Astrocyte (in vitro differentiated cells and primary cell): ENCODE measurements around the gene SART3. TPM values are rescaled to one million over a fixed set of nuclear protein-coding genes. Genes with fewer than 3 reads are reported as not detected.

Experiments used
- DNase-seq: peaks from one replicate; pipeline ENCODE4 v3.0.0-alpha.2; 2010; ENCODE audit warnings: low read depth
- FAIRE-seq: peaks from 2 replicates; lab custom pipeline; 2011; peaks lifted over from hg19 to GRCh38; lab: Jason Lieb, UNC
- H2AFZ ChIP-seq: 2 replicates; pipeline ENCODE4 v1.6.0; 2012; ENCODE audit warnings: low read depth, low read length, inconsistent platforms
- H3K27ac ChIP-seq: 2 replicates; pipeline ENCODE4 v1.5.1; 2011; ENCODE audit warnings: low read depth, low read length, inconsistent platforms
- H3K27me3 ChIP-seq: 2 replicates; pipeline ENCODE4 v1.6.0; 2011; ENCODE audit warnings: low read length, inconsistent platforms; ENCODE audit not compliant: insufficient read depth
- H3K36me3 ChIP-seq: 2 replicates; pipeline ENCODE4 v1.5.1; 2011; ENCODE audit warnings: low read length, inconsistent platforms; ENCODE audit not compliant: insufficient read depth
- H3K4me1 ChIP-seq: 2 replicates; pipeline ENCODE4 v1.5.1; 2011; ENCODE audit warnings: low read length, inconsistent platforms; ENCODE audit not compliant: insufficient read depth
- H3K4me2 ChIP-seq: 2 replicates; pipeline ENCODE4 v1.6.0; 2012; ENCODE audit warnings: low read length, inconsistent platforms
- H3K4me3 ChIP-seq: 2 replicates; pipeline ENCODE4 v1.5.1; 2011; ENCODE audit warnings: low read depth, mild to moderate bottlenecking, low read length, inconsistent platforms; ENCODE audit not compliant: insufficient read depth
- H3K79me2 ChIP-seq: 2 replicates; pipeline ENCODE4 v1.6.0; 2012; ENCODE audit warnings: mild to moderate bottlenecking, low read length, inconsistent platforms; ENCODE audit not compliant: insufficient read depth
- H3K9ac ChIP-seq: 2 replicates; pipeline ENCODE4 v1.6.0; 2012; ENCODE audit warnings: mild to moderate bottlenecking, low read length, inconsistent platforms
- H3K9me3 ChIP-seq: 2 replicates; pipeline ENCODE4 v1.5.1; 2012; ENCODE audit warnings: low read depth, mild to moderate bottlenecking, low read length, inconsistent platforms; ENCODE audit not compliant: insufficient read depth
- H4K20me1 ChIP-seq: 2 replicates; pipeline ENCODE4 v1.6.0; 2012; ENCODE audit warnings: low read length, inconsistent platforms; ENCODE audit not compliant: insufficient read depth
- H3K27ac Mint-ChIP-seq: one replicate; pipeline ENCODE4 v1.8.0; 2021; ENCODE audit warnings: mild to moderate bottlenecking, mixed read lengths; ENCODE audit not compliant: unreplicated experiment
- H3K27me3 Mint-ChIP-seq: one replicate; pipeline ENCODE4 v1.8.0; 2021; ENCODE audit warnings: low read depth, mixed read lengths; ENCODE audit not compliant: unreplicated experiment
- H3K36me3 Mint-ChIP-seq: one replicate; pipeline ENCODE4 v1.8.0; 2021; ENCODE audit warnings: low read depth, mixed read lengths; ENCODE audit not compliant: unreplicated experiment
- H3K4me1 Mint-ChIP-seq: one replicate; pipeline ENCODE4 v1.8.0; 2021; ENCODE audit warnings: low read depth, mixed read lengths; ENCODE audit not compliant: unreplicated experiment
- H3K4me3 Mint-ChIP-seq: one replicate; pipeline ENCODE4 v1.8.0; 2021; ENCODE audit warnings: mild to moderate bottlenecking, moderate library complexity, mixed read lengths; ENCODE audit not compliant: unreplicated experiment
- H3K9me3 Mint-ChIP-seq: one replicate; pipeline ENCODE4 v1.8.0; 2021; ENCODE audit warnings: mild to moderate bottlenecking, mixed read lengths; ENCODE audit not compliant: unreplicated experiment
- CTCF ChIP-seq: IDR thresholded peaks from 2 replicates; pipeline ENCODE4 v1.5.1; 2011; ENCODE audit warnings: low read depth, mild to moderate bottlenecking, inconsistent platforms, low read length, moderate library complexity; ENCODE audit not compliant: insufficient read depth
- EZH2 ChIP-seq: IDR thresholded peaks from 2 replicates; pipeline ENCODE4 v1.6.1; 2012; ENCODE audit warnings: mild to moderate bottlenecking, low read length, inconsistent platforms; ENCODE audit not compliant: insufficient read depth
- total RNA-seq: library from RNA; stranded (reverse); gene quantifications from 2 replicates; pipeline ENCODE4 v1.2.1, GENCODE V29; 2021

SART3 gene
- total RNA-seq, 1 donor from 2014 or later = 48.4 TPM

- Mint-ChIP-seq H3K4me1 (peaks cover 10% of the 10 kb centered on the region), H3K9me3 (peaks cover 3% of the 10 kb centered on the region), H3K27me3 (no peaks in the 10 kb centered on the region), H3K36me3 (peaks cover 5% of the 10 kb centered on the region), H3K27ac (peak overlapping the region; percentile 41), H3K4me3 (no peak overlapping the region)
- H3K4me2 ChIP-seq = no peak overlapping the region
- no peak overlapping the region for H3K27ac ChIP-seq
- TF ChIP-seq EZH2 = no peak
- TF ChIP-seq CTCF = peak; percentile 49
- H3K27me3 ChIP-seq = no peaks in the 10 kb centered on the region
- no peaks in the 10 kb centered on the region for H4K20me1 ChIP-seq
- H3K9me3 ChIP-seq = no peaks in the 10 kb centered on the region
- no peak overlapping the region for H3K9ac ChIP-seq
- H3K4me1 ChIP-seq = peaks cover 3% of the 10 kb centered on the region
- H3K36me3 ChIP-seq = peaks cover 27% of the 10 kb centered on the region
- no peak for DNase-seq
- H3K4me3 ChIP-seq = no peak overlapping the region
- no peaks in the 10 kb centered on the region for H3K79me2 ChIP-seq
- FAIRE-seq = no peak
- H2AFZ ChIP-seq = no peak overlapping the region
Observed at GRCh38 chr12:108570743-108571608, 10.0 kb upstream of the SART3 start.

DNA sequence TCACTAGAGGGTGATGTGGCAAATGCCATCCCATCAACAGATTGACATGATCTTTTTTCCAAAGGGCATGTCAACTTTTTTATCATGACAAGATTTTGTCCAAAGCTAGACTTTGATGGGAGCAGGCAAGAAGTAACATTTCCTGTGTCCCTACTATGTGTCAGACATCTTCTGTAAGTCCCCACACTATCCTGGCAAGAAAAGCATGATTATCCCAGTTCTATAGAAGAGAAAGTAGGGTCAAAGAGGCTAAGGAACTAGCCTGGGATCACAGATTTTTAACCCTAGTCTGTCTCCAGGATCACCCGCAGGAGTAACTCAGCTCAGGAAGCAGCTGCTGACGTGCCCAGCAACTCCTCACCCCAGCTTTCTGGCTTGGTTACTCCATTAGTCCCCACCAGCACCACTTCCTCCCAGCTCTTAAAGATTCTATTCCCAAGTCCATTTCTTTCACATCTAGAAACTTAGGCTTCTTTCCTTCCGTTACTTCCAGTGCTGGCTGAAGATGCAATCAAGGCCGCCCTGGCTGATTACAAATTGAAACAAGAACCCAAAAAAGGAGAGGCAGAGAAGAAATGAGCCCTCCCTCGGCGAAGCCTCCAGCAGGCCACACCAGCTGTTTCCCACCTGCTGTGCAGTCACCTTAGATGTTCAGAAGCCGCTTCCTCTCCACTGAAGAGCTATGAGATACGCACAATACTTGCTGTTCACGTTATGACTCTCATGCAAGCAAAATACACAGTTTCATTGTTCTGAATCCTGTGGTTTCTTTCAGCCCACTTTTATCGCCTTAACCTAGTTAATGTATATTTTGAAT, 7.6 kb upstream of the SART3 start:
- H3K4me1 ChIP-seq = peaks cover 8% of the 10 kb centered on the region
- Mint-ChIP-seq H3K27me3 (no peaks in the 10 kb centered on the region), H3K27ac (no peak overlapping the region), H3K4me3 (no peak overlapping the region), H3K9me3 (no peaks in the 10 kb centered on the region), H3K4me1 (peaks cover 25% of the 10 kb centered on the region), H3K36me3 (peaks cover 3% of the 10 kb centered on the region)
- H3K9ac ChIP-seq = no peak overlapping the region
- no peaks in the 10 kb centered on the region for H3K9me3 ChIP-seq
- H3K4me3 ChIP-seq = no peak overlapping the region
- no peak overlapping the region for H3K27ac ChIP-seq
- TF ChIP-seq CTCF = no peak
- TF ChIP-seq EZH2 = no peak
- peaks cover 10% of the 10 kb centered on the region for H3K79me2 ChIP-seq
- peaks cover 45% of the 10 kb centered on the region for H3K36me3 ChIP-seq
- no peak overlapping the region for H2AFZ ChIP-seq
- FAIRE-seq = no peak
- no peak for DNase-seq
- H3K4me2 ChIP-seq = no peak overlapping the region
- no peaks in the 10 kb centered on the region for H3K27me3 ChIP-seq
- H4K20me1 ChIP-seq = peaks cover 5% of the 10 kb centered on the region
